ENCODE measurements around the gene TGFBR3. TPM values are rescaled to one million over a fixed set of nuclear protein-coding genes. Genes with fewer than 3 reads are reported as not detected.

Gene TGFBR3
- total and polyA plus RNA-seq, 2 experiments from 2014 or later = 16.2 to 26.5 TPM

DNA sequence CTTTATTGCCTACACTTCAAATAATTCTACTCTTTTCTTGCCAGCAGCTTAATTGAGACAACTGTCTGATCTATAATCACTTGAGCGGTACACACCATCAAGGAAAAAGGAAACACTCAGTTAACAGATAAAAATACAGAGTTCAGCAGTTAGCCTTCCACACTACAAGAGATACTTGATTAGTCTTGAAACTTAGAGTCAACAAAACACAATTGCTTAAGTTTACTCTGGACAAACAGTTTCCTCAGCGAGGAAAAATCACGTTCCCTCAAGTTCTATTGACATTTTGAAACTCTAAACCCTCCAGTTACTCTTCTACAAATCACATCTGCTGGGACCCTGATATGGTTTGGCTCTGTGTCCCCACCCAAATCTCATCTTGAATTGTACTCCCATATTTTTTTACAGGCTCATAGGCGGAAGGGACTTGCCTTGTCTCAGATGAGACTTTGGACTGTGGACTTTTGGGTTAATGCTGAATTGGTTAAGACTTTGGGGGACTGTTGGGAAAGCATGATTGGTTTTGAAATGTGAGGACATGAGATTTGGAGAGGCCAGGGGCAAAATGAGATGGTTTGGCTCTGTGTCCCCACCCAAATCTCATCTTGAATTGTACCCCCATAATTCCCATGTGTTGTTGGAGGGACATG lies 244.9 kb downstream of the TGFBR3 start:
- H4K20me1 ChIP-seq (ENCODE audit: insufficient read depth) = no peaks in the 10 kb centered on the region
- H3F3A ChIP-seq (ENCODE audit: insufficient read depth) = no peaks in the 10 kb centered on the region
- no peaks in the 10 kb centered on the region for H3K27me3 ChIP-seq (replicated peaks; ENCODE audit: insufficient read depth)
- TF ChIP-seq EZH2 (IDR thresholded peaks at IDR 0.05; ENCODE audit: insufficient read depth, poor library complexity, severe bottlenecking) (no peak), EZH2phosphoT487 (IDR thresholded peaks at IDR 0.05; ENCODE audit: insufficient read depth, low read depth) (no peak)
- no peaks in the 10 kb centered on the region for H3K9me3 ChIP-seq (ENCODE audit: low read depth)
- H3K9me2 ChIP-seq (ENCODE audit: insufficient read depth) = no peaks in the 10 kb centered on the region
- no peak overlapping the region for H3K27ac ChIP-seq
- H3K4me2 ChIP-seq (ENCODE audit: unreplicated experiment) = no peak overlapping the region
- in situ Hi-C loops (cut with MboI) = no loop called here
- no peaks in the 10 kb centered on the region for H3K79me2 ChIP-seq (ENCODE audit: insufficient read depth)
- no peaks in the 10 kb centered on the region for H3K36me3 ChIP-seq (ENCODE audit: low read depth)
- H2AFZ ChIP-seq = no peak overlapping the region
- no peak overlapping the region for H3K9ac ChIP-seq
- no peak overlapping the region for H3K4me3 ChIP-seq
- peaks cover 4% of the 10 kb centered on the region; the same call in 1 of the 2 replicates for H3K4me1 ChIP-seq (ENCODE audit: insufficient read depth)
- DNase-seq = no peak
- 84 to 86% methylated on average over 4 of the region's 4 CpGs for WGBS, 2 experiments (ENCODE audit: low coverage in 1 of 2, low lambda C conversion rate in 2 of 2, missing lambda C conversion rate in 2 of 2)

DNA sequence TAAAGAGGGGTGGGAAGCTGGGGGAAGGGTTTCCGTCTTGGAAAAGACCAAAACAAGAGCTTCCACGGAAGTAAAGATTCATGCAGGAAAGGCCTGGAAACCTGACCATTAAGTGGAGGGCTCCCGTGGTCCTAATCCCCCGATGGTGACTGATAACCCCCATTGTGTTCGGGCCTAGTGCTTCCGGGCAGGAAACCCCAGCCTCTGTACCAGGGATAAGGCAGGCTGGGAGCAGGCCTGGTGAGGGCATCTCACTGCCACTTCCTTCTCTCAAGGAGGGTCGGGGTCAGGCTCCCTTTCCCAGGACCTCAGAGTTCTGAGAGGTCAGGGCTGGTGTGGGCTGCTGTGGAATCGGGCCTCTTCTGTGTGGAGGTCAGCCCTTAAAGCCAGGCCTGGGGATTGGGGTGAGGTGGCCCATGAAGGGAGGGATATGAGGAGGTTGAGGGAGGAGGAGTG lies 248.4 kb downstream of the TGFBR3 start:
- Histone ChIP-seq H3K27ac (no peak overlapping the region), H3K9me3 (ENCODE audit: low read depth) (no peaks in the 10 kb centered on the region), H4K20me1 (ENCODE audit: insufficient read depth) (no peaks in the 10 kb centered on the region), H3F3A (ENCODE audit: insufficient read depth) (no peaks in the 10 kb centered on the region), H3K9me2 (ENCODE audit: insufficient read depth) (no peaks in the 10 kb centered on the region), H3K4me2 (ENCODE audit: unreplicated experiment) (no peak overlapping the region), H3K36me3 (ENCODE audit: low read depth) (no peaks in the 10 kb centered on the region), H3K4me1 (ENCODE audit: insufficient read depth) (peaks cover 7% of the 10 kb centered on the region; the same call in 1 of the 2 replicates), H2AFZ (no peak overlapping the region), H3K79me2 (ENCODE audit: insufficient read depth) (no peaks in the 10 kb centered on the region), H3K27me3 (replicated peaks; ENCODE audit: insufficient read depth) (no peaks in the 10 kb centered on the region), H3K4me3 (no peak overlapping the region), H3K9ac (no peak overlapping the region)
- TF ChIP-seq EZH2 (IDR thresholded peaks at IDR 0.05; ENCODE audit: insufficient read depth, poor library complexity, severe bottlenecking) (no peak), EZH2phosphoT487 (IDR thresholded peaks at IDR 0.05; ENCODE audit: insufficient read depth, low read depth) (no peak)
- DNase-seq = no peak
- in situ Hi-C loops (cut with MboI) = no loop called here
- WGBS, 2 experiments (ENCODE audit: low coverage in 1 of 2, low lambda C conversion rate in 2 of 2, missing lambda C conversion rate in 2 of 2) = 89 to 95% methylated on average over 8 of the region's 8 CpGs

DNA sequence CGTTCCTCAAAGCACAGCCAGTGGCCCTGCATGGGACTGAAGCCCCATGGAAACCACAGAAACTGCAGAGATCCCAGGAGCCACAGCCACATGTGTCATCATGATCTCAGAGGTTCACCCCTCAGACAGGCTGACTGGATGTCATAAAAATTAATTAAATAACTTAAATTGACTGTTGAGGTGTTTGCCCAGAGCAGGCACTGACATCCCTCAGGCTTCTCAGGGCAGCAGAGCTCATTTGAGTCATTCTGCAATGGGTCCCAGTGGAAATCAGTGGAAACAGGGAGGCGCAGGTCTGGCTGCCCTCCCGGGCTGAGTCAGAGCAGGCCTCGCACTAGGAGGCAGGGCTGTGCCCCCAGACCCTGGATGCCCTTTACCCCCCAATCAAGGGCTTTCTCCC lies 250.2 kb downstream of the TGFBR3 start:
- DNase-seq = peak; percentile 79

GRCh38 chr1:91633438-91633837 lies 252.5 kb downstream of the TGFBR3 start:
- Histone ChIP-seq H3K27me3 (replicated peaks; ENCODE audit: insufficient read depth) (no peaks in the 10 kb centered on the region), H3K9ac (no peak overlapping the region), H3F3A (ENCODE audit: insufficient read depth) (no peaks in the 10 kb centered on the region), H3K79me2 (ENCODE audit: insufficient read depth) (no peaks in the 10 kb centered on the region), H3K4me1 (ENCODE audit: insufficient read depth) (peaks cover 7% of the 10 kb centered on the region; the same call in 1 of the 2 replicates), H3K4me3 (no peak overlapping the region), H4K20me1 (ENCODE audit: insufficient read depth) (no peaks in the 10 kb centered on the region), H2AFZ (no peak overlapping the region), H3K36me3 (ENCODE audit: low read depth) (no peaks in the 10 kb centered on the region), H3K4me2 (ENCODE audit: unreplicated experiment) (no peak overlapping the region), H3K9me3 (ENCODE audit: low read depth) (no peaks in the 10 kb centered on the region), H3K27ac (no peak overlapping the region), H3K9me2 (ENCODE audit: insufficient read depth) (no peaks in the 10 kb centered on the region)
- DNase-seq = no peak
- WGBS, 2 experiments (ENCODE audit: low coverage in 1 of 2, low lambda C conversion rate in 2 of 2, missing lambda C conversion rate in 2 of 2) = 86 to 88% methylated on average over 3 of the region's 3 CpGs
- TF ChIP-seq EZH2 (IDR thresholded peaks at IDR 0.05; ENCODE audit: insufficient read depth, poor library complexity, severe bottlenecking) = no peak
- TF ChIP-seq EZH2phosphoT487 (IDR thresholded peaks at IDR 0.05; ENCODE audit: insufficient read depth, low read depth) = no peak
- in situ Hi-C loops (cut with MboI) = no loop called here

More for the DNA sequence above, 250.2 kb downstream of the TGFBR3 start:
- TF ChIP-seq EZH2phosphoT487 (IDR thresholded peaks at IDR 0.05; ENCODE audit: insufficient read depth, low read depth) = no peak
- no peak for TF ChIP-seq EZH2 (IDR thresholded peaks at IDR 0.05; ENCODE audit: insufficient read depth, poor library complexity, severe bottlenecking)
- no peak overlapping the region for H3K4me2 ChIP-seq (ENCODE audit: unreplicated experiment)
- H3K4me3 ChIP-seq = no peak overlapping the region
- no peaks in the 10 kb centered on the region for H3K79me2 ChIP-seq (ENCODE audit: insufficient read depth)
- peaks cover 7% of the 10 kb centered on the region; the same call in 1 of the 2 replicates for H3K4me1 ChIP-seq (ENCODE audit: insufficient read depth)
- H3K27ac ChIP-seq = peak overlapping the region; percentile 29
- H3K9me3 ChIP-seq (ENCODE audit: low read depth) = no peaks in the 10 kb centered on the region
- in situ Hi-C loops (cut with MboI) = no loop called here
- no peak overlapping the region for H3K9ac ChIP-seq
- H3K9me2 ChIP-seq (ENCODE audit: insufficient read depth) = no peaks in the 10 kb centered on the region
- H3F3A ChIP-seq (ENCODE audit: insufficient read depth) = no peaks in the 10 kb centered on the region
- 36 to 47% methylated on average over 4 of the region's 4 CpGs for WGBS, 2 experiments (ENCODE audit: low coverage in 1 of 2, low lambda C conversion rate in 2 of 2, missing lambda C conversion rate in 2 of 2)
- no peaks in the 10 kb centered on the region for H3K27me3 ChIP-seq (replicated peaks; ENCODE audit: insufficient read depth)
- no peaks in the 10 kb centered on the region for H3K36me3 ChIP-seq (ENCODE audit: low read depth)
- no peak overlapping the region for H2AFZ ChIP-seq
- no peaks in the 10 kb centered on the region for H4K20me1 ChIP-seq (ENCODE audit: insufficient read depth)

All from GM23248 (cell line).